ENCODE data around the gene DDX41.

The DDX41 gene

DNA sequence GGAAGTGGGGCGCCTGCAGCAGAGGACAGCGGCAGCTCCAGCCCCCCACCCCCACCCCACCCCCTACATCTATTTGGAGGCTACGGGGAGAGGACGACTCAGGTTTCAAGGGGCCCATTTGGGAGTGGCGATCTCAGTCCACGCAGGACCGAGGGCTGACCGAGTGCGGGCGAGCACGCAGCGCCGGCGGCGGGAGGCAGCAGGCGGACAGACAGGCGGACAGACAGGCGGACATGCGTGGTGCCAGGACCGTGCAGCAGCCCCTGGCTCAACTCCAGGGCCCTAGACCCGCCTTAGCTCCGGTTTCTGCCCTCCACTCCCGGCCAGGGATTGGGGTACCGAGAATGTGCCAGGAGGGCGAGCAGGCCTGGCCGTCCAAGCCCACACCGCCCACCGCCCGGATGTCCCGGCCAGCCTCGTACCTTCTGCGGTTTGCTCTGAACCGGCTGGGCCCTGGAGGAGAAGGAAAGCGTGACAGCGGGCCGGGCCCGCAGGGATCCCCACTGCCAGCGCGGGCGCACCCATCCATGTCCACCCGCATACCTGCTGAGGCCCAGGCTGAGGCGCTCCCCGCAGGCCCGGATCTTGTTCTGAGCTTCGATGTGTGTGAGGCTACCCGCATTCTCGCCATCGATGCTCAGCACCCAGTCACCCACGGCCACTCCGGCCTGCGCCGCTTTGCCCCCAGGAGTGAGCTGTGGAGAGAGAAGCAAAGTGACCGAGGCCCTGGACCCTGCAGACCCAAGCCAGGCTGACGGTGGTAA, 24.6 kb downstream of the DDX41 start:
- no peak for DNase-seq (ENCODE audit: insufficient read length, low spot score)
- FAIRE-seq, result no peak
- TF ChIP-seq, protein P1, sequence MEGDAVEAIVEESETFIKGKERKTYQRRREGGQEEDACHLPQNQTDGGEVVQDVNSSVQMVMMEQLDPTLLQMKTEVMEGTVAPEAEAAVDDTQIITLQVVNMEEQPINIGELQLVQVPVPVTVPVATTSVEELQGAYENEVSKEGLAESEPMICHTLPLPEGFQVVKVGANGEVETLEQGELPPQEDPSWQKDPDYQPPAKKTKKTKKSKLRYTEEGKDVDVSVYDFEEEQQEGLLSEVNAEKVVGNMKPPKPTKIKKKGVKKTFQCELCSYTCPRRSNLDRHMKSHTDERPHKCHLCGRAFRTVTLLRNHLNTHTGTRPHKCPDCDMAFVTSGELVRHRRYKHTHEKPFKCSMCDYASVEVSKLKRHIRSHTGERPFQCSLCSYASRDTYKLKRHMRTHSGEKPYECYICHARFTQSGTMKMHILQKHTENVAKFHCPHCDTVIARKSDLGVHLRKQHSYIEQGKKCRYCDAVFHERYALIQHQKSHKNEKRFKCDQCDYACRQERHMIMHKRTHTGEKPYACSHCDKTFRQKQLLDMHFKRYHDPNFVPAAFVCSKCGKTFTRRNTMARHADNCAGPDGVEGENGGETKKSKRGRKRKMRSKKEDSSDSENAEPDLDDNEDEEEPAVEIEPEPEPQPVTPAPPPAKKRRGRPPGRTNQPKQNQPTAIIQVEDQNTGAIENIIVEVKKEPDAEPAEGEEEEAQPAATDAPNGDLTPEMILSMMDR (IDR thresholded peaks at IDR 0.05; ENCODE audit: insufficient read depth, missing control alignments), result no peak

DNA sequence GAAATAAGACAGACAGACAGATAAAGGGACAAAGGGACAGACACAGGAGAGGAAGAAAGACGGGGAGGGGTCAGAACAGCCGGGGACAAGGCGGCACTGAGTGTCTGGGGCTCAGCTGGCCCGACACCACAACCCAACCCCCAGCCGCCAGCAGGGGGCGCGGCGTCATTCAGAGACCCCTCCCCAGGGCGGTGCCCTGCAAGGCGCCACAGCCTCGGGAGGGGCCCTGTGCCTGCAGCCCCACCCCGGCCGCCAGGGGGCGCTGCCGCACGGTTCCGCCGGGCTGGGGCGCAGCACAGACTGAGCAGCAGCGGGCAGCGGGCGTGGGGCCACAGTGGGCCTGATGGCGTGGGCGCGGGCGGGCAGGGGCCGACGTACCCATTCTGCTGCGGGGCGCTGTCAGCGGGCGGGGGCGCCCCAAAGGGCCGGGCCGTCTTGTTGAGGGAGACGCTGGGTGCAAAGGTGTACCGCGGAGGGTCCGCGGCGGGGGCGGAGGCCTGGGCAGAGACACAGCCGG, 25.3 kb downstream of the DDX41 start:
- DNase-seq (ENCODE audit: insufficient read length, low spot score) (peak; percentile 57), FAIRE-seq (no peak)
- TF ChIP-seq, protein P1 (IDR thresholded peaks at IDR 0.05; ENCODE audit: insufficient read depth, missing control alignments), result peak; percentile 21

DNA sequence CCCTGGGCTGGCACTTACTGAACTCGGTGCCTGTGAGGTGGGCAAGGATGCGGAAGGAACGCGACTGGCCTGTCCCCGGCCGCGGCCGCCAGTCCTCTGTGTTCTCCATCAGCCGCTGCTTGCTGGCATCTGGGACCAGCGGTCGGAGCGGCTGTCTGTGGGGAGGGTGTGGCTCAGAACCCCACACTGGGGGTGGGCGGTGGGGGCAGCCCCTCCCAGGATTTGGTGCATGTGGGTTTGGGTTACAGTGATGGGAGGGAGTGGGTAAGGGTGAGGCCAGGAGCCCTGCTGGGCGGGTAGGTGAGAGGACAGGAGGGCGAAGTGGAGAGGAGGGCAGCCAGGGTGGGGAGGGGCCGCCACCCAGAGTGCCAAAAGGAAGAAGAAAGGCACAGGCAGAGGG, 25.8 kb downstream of the DDX41 start:
- no peak for DNase-seq (ENCODE audit: insufficient read length, low spot score)
- TF ChIP-seq, protein P1 (IDR thresholded peaks at IDR 0.05; ENCODE audit: insufficient read depth, missing control alignments), result no peak
- no peak for FAIRE-seq

DNA sequence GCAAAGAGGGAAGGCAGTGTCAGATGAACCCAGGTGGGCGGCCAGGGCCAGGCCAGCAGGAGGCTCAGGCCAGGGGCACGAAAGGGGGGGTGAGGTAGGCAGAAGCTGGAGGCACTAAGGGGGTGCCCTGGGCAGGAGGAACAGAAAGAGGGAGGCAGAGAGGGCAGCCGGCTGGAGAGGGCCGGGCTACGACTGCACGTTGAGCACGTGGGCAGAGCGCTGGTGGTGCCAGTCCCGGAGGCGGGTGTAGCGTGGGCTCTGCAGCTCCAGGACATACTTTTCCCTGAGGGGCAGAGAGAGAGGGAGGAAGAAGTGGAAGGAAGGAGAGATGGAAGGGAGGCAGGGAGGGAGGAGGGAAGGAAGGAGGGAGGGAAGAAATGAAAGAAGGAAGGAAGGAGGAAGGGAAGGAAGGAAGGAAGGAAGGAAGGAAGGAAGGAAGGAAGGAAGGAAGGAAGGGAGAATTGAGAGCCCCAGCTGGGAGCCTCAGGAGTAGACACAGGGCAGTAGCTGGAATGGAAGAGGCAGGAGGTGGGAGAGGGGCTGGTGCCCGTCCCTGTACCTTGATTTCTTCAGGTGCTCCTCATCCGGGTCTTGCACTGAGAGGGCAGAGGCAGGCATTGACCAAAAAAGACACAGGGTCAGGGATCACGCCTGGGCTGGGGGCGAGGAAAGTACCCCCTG, 26.3 kb downstream of the DDX41 start:
- no peak for FAIRE-seq
- no peak for DNase-seq (ENCODE audit: insufficient read length, low spot score)
- TF ChIP-seq, protein P1 (IDR thresholded peaks at IDR 0.05; ENCODE audit: insufficient read depth, missing control alignments), result no peak

DNA sequence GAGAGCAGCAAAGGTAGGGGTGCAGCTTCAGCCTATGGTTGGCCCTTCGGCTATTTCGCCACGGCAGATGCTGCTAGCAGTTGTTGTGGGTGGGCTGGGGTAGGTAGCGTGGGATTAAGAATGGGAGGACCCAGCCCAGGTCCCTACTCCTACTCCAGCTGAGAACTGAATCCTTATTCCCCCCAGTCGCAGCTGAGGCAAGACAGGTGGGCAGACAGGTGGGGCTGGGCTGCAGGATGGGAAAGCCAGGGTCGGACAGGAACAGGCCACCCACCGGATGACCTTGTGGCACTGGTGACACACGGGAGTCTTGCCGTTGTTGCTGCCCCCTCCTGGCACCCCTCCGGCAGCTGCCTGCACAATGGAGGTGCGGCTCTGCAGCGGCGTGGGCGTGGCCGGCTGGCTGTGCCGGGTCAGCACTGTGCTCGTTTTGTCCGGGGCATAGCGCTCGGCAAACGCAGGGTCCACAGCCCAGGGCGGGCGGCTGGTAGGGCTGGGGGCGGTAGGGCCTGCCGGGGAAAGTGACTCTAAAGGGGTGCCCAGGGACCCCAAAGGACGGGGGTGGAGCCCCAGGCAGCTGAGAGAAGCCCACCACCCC, 27.5 kb downstream of the DDX41 start:
- TF ChIP-seq, protein P1 (IDR thresholded peaks at IDR 0.05; ENCODE audit: insufficient read depth, missing control alignments), result no peak
- DNase-seq (ENCODE audit: insufficient read length, low spot score), result no peak

DNA sequence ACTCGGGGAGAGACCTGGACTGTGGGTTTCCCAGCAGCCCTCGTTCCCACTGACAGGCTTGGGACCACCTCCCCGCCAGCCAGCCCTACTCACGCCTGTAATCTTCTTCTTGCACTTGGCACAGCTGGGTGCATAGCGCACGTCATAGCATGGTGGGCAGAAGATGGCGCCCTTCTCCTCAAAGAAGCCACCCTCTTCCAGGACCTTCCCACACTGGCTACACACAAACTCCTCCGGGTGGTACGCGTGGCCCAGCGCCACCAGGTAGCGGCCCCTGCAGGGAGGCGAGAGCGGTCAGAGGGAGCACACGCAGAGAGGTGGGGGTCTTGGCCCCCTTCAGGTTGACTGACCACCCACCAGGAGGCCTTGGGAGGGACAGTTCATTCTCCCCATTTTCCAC, 28.8 kb downstream of the DDX41 start:
- TF ChIP-seq, protein P1 (IDR thresholded peaks at IDR 0.05; ENCODE audit: insufficient read depth, missing control alignments), result peak; percentile 33
- DNase-seq (ENCODE audit: insufficient read length, low spot score) (no peak), FAIRE-seq (no peak)

More for the DNA sequence above, 27.5 kb downstream of the DDX41 start:
- FAIRE-seq, result no peak
